ENCODE results near the gene CMTM1. TPM values are rescaled to one million over a fixed set of nuclear protein-coding genes. Genes with fewer than 3 reads are reported as not detected.
"Not testable (repeated sequence)": the region's sequence is repeated elsewhere in the genome, so short reads cannot be mapped to it uniquely, and the experiment has no call there.

CMTM1 gene
- polyA plus RNA-seq, 3 donors = 6.8 to 9.3 (median 8.2) TPM

GRCh38 chr16:66612422-66612821 lies 46.2 kb downstream of the CMTM1 start:
- no peak for DNase-seq

GRCh38 chr16:66614161-66614802 lies 48.0 kb downstream of the CMTM1 start:
- DNase-seq = no peak

- no peak for DNase-seq
Measured at GRCh38 chr16:66616169-66616568, 49.9 kb downstream of the CMTM1 start.

- DNase-seq = no peak
Measured at GRCh38 chr16:66616592-66616991, 50.4 kb downstream of the CMTM1 start.

GRCh38 chr16:66617010-66617434 lies 50.8 kb downstream of the CMTM1 start:
- DNase-seq = no peak

GRCh38 chr16:66617728-66618127 lies 51.5 kb downstream of the CMTM1 start:
- DNase-seq = no peak

GRCh38 chr16:66618588-66619375 lies 52.5 kb downstream of the CMTM1 start:
- DNase-seq = no peak

GRCh38 chr16:66619534-66620428 lies 53.5 kb downstream of the CMTM1 start:
- DNase-seq = no peak

DNA sequence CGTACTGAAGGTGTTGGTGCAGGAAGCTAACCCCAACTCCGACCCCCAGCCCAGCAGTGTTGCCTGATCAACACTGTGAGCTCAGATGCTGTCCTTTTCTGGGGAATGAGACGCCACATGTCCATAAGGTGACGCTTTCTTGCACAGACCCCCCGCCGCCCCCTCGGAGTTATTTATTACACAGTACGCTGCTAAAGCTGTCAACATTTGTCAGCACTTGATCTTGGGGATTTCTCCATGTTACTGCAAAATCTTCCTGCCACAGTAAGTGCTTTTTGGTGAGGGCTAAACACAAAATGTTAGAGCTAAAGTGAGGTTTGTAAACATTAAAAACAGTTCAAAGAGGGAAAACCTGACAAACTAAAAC lies 54.2 kb downstream of the CMTM1 start:
- no peak for DNase-seq

- no peak for DNase-seq
Measured at GRCh38 chr16:66621973-66622372, 55.7 kb downstream of the CMTM1 start.

GRCh38 chr16:66622863-66623262 lies 56.6 kb downstream of the CMTM1 start:
- no peak for DNase-seq

- DNase-seq = no peak
Measured at GRCh38 chr16:66623755-66624154, 57.5 kb downstream of the CMTM1 start.

DNA sequence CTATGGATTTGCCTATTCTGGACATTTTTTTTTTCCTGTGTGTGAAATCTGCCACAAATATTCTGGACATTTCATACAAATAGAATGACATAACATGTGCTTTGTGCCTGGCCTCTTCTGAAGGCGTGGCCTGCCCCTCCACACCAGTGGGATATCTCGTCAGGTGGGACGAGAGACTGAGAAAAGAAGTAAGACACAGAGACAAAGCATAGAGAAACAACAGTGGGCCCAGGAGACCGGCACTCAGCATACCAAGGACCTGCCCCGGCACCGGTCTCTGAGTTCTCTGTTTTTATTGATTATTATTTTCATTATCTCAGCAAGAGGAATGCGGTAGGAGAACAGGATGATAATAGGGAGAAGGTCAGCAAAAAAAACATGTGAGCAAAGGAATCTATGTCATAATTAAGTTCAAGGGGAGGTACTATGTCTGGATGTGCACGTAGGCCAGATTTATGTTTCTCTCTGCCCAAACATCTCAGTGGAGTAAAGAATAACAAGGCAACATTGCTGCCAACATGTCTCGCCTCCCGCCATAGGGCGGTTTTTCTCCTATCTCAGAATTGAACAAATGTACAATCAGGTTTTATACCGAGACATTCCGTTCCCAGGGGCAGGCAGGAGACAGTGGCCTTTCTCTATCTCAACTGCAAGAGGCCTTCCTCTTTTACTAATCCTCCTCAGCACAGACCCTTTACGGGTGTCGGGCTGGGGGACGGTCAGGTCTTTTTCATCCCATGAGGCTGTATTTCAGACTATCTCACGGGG lies 61.6 kb downstream of the CMTM1 start:
- not testable (repeated sequence) for DNase-seq

Other genes with a start within 250 kb of the CMTM1 start
- 10 to 100 TPM; 53.1 to 70.8 (median 62.7) TPM for gene CDH5, start 199.7 kb upstream of the CMTM1 start, polyA plus RNA-seq (ENCODE audit: insufficient read length in 3 of 3)
- 1 to 10 TPM; 1.5 to 3.8 (median 3.4) TPM for gene BEAN1, start 139.1 kb upstream of the CMTM1 start, polyA plus RNA-seq (ENCODE audit: insufficient read length in 3 of 3)
- 10 to 100 TPM; 33.5 to 37.8 (median 36.4) TPM for gene TK2, start 16.3 kb upstream of the CMTM1 start, polyA plus RNA-seq (ENCODE audit: insufficient read length in 3 of 3)
- gene CKLF, start 13.9 kb upstream of the CMTM1 start, polyA plus RNA-seq (ENCODE audit: insufficient read length in 3 of 3) = 10 to 100 TPM; 30.4 to 38.8 (median 36.7) TPM
- gene CMTM2, start 13.0 kb downstream of the CMTM1 start, polyA plus RNA-seq (ENCODE audit: insufficient read length in 3 of 3) = under 1 TPM; 0.56 to 0.90 (median 0.61) TPM
- 10 to 100 TPM; 53.5 to 70.2 (median 65.5) TPM for gene CMTM3, start 38.3 kb downstream of the CMTM1 start, polyA plus RNA-seq (ENCODE audit: insufficient read length in 3 of 3)
- 10 to 100 TPM; 65.0 to 73.2 (median 72.8) TPM for gene CMTM4, start 130.3 kb downstream of the CMTM1 start, polyA plus RNA-seq (ENCODE audit: insufficient read length in 3 of 3)
- 100 to 1,000 TPM; 105 to 155 (median 142) TPM for gene DYNC1LI2, start 185.2 kb downstream of the CMTM1 start, polyA plus RNA-seq (ENCODE audit: insufficient read length in 3 of 3)
- gene TERB1, start 235.1 kb downstream of the CMTM1 start, polyA plus RNA-seq (ENCODE audit: insufficient read length in 3 of 3) = under 1 TPM in 1 of 3 donors, not detected in 2; 0.18 TPM